Suppressor macrophage (primary cell): Measurements from ENCODE around the gene RECK.
"Not testable (repeated sequence)": the region's sequence is repeated elsewhere in the genome, so short reads cannot be mapped to it uniquely, and the experiment has no call there.

Experiments used
- DNase-seq, 4 experiments: peaks; one replicate each; pipeline ENCODE4 v3.0.0-alpha.2; 2020 to 2022

The RECK gene

GRCh38 chr9:36141288-36141687, 104.6 kb downstream of the RECK start:
- DNase-seq = peak in 3 of 4 experiments; percentile 55 to 73 (median 58)

GRCh38 chr9:36141761-36142160, 105.0 kb downstream of the RECK start:
- DNase-seq = no peak

- peak; percentile 69 to 86 (median 80) for DNase-seq
Observed at GRCh38 chr9:36142510-36143244, 106.0 kb downstream of the RECK start.

GRCh38 chr9:36143245-36143641, 106.5 kb downstream of the RECK start:
- DNase-seq = peak in 3 of 4 experiments; percentile 55 to 76 (median 70)

- DNase-seq = no peak
Observed at GRCh38 chr9:36144309-36145232, 107.9 kb downstream of the RECK start.

- no peak for DNase-seq
Observed at GRCh38 chr9:36145970-36146369, 109.3 kb downstream of the RECK start.

- no peak for DNase-seq
Observed at GRCh38 chr9:36146651-36147050, 109.9 kb downstream of the RECK start.

GRCh38 chr9:36147441-36148175, 110.9 kb downstream of the RECK start:
- no peak for DNase-seq

- peak; percentile 96 to 99 (median 96) for DNase-seq
Observed at GRCh38 chr9:36148311-36149051, 111.8 kb downstream of the RECK start.

GRCh38 chr9:36149197-36149596, 112.5 kb downstream of the RECK start:
- DNase-seq = peak in 1 of 4 experiments; percentile 50

- peak; percentile 68 to 84 (median 78) for DNase-seq
Observed at GRCh38 chr9:36150574-36151315, 114.0 kb downstream of the RECK start.

GRCh38 chr9:36151316-36152210, 114.8 kb downstream of the RECK start:
- DNase-seq = peak; percentile 90 to 95 (median 93)

- DNase-seq = peak in 3 of 4 experiments; percentile 50 to 58 (median 53)
Observed at GRCh38 chr9:36152741-36153438, 116.2 kb downstream of the RECK start.

GRCh38 chr9:36153746-36154145, 117.0 kb downstream of the RECK start:
- peak; percentile 46 to 57 (median 56) for DNase-seq

- DNase-seq = peak; percentile 94 to 99 (median 94)
Observed at GRCh38 chr9:36154331-36154952, 117.7 kb downstream of the RECK start.

GRCh38 chr9:36156116-36156515, 119.4 kb downstream of the RECK start:
- DNase-seq = peak in 1 of 4 experiments; percentile 49

- DNase-seq = peak in 3 of 4 experiments; percentile 47 to 79 (median 70)
Observed at GRCh38 chr9:36158122-36158521, 121.4 kb downstream of the RECK start.

- no peak for DNase-seq
Observed at GRCh38 chr9:36158917-36159316, 122.2 kb downstream of the RECK start.

- not testable (repeated sequence) for DNase-seq
Observed at GRCh38 chr9:36159509-36159908, 122.8 kb downstream of the RECK start.
